Trophoblast cell (in vitro differentiated cells and primary cell): ENCODE results near the gene ICAM5.
A peak's percentile ranks its signal among the peaks of the same experiment; 100 is the strongest.
"Not testable (repeated sequence)": the region's sequence is repeated elsewhere in the genome, so short reads cannot be mapped to it uniquely, and the experiment has no call there.

Source experiments
- DNase-seq, 2 donors: peaks; one replicate each; pipeline ENCODE4 v3.0.0-alpha.2; 2016
- H2AFZ ChIP-seq: 2 replicates; pipeline ENCODE4 v1.6.1; 2013; ENCODE audit warnings: low read length, moderate library complexity, mild to moderate bottlenecking; ENCODE audit not compliant: insufficient read depth, poor library complexity
- H2AK5ac ChIP-seq: 2 replicates; pipeline ENCODE4 v1.6.1; 2013; ENCODE audit warnings: mild to moderate bottlenecking, low read length
- H2BK120ac ChIP-seq: 2 replicates; pipeline ENCODE4 v1.6.1; 2013; ENCODE audit warnings: low read length, mild to moderate bottlenecking, moderate library complexity; ENCODE audit not compliant: insufficient read depth, poor library complexity
- H2BK12ac ChIP-seq: 2 replicates; pipeline ENCODE4 v1.6.1; 2013; ENCODE audit warnings: mild to moderate bottlenecking, low read length, moderate library complexity
- H2BK5ac ChIP-seq: 2 replicates; pipeline ENCODE4 v1.6.1; 2013; ENCODE audit warnings: low read length, low read depth, moderate library complexity, mild to moderate bottlenecking; ENCODE audit not compliant: poor library complexity
- H3K14ac ChIP-seq: 2 replicates; pipeline ENCODE4 v1.6.1; 2013; ENCODE audit warnings: mild to moderate bottlenecking, low read length
- H3K18ac ChIP-seq: 2 replicates; pipeline ENCODE4 v1.6.1; 2013; ENCODE audit warnings: mild to moderate bottlenecking, low read length
- H3K23ac ChIP-seq: 2 replicates; pipeline ENCODE4 v1.6.1; 2013; ENCODE audit warnings: low read length
- H3K27ac ChIP-seq: 2 replicates; pipeline ENCODE4 v1.5.1; 2013; ENCODE audit warnings: low read depth, mild to moderate bottlenecking, inconsistent platforms, low read length, moderate library complexity
- H3K27me3 ChIP-seq: 2 replicates; pipeline ENCODE4 v1.6.1; 2013; ENCODE audit warnings: inconsistent platforms, mild to moderate bottlenecking, low read length, moderate library complexity; ENCODE audit not compliant: insufficient read depth
- H3K36me3 ChIP-seq, 2 experiments: 1 replicate in 1 of 2; 2 replicates in 1 of 2; pipeline ENCODE4 v1.6.1; 2013; ENCODE audit warnings: low read length in 2 of 2, mild to moderate bottlenecking in 2 of 2, moderate library complexity in 1 of 2; ENCODE audit not compliant: insufficient read depth in 2 of 2, control insufficient read depth in 1 of 2
- H3K4ac ChIP-seq: 2 replicates; pipeline ENCODE4 v1.6.1; 2013; ENCODE audit warnings: low read depth, mild to moderate bottlenecking, low read length, moderate library complexity
- H3K4me1 ChIP-seq, 2 experiments: 1 replicate in 1 of 2; 2 replicates in 1 of 2; pipeline ENCODE4 v1.6.1; 2013; ENCODE audit warnings: low read length in 2 of 2, mild to moderate bottlenecking in 2 of 2, moderate library complexity in 1 of 2; ENCODE audit not compliant: insufficient read depth in 2 of 2, control insufficient read depth in 1 of 2
- H3K4me2 ChIP-seq: 2 replicates; pipeline ENCODE4 v1.6.1; 2013; ENCODE audit warnings: inconsistent platforms, mild to moderate bottlenecking, low read length, moderate library complexity
- H3K4me3 ChIP-seq: 2 replicates; pipeline ENCODE4 v1.5.1; 2013; ENCODE audit warnings: mild to moderate bottlenecking, low read depth, low read length, inconsistent platforms
- H3K79me1 ChIP-seq: one replicate; pipeline ENCODE4 v1.6.1; 2013; ENCODE audit warnings: low read length
- H3K79me2 ChIP-seq: 2 replicates; pipeline ENCODE4 v1.6.1; 2013; ENCODE audit warnings: low read length, mild to moderate bottlenecking; ENCODE audit not compliant: control insufficient read depth, insufficient read depth, poor library complexity
- H3K9ac ChIP-seq: 2 replicates; pipeline ENCODE4 v1.6.1; 2013; ENCODE audit warnings: mild to moderate bottlenecking, low read length
- H3K9me3 ChIP-seq: 2 replicates; pipeline ENCODE4 v1.6.1; 2013; ENCODE audit warnings: low read depth, mild to moderate bottlenecking, control low read depth, inconsistent platforms, low read length; ENCODE audit not compliant: insufficient read depth
- H4K12ac ChIP-seq: 2 replicates; pipeline ENCODE4 v1.6.1; 2013; ENCODE audit warnings: low read depth, mild to moderate bottlenecking, low read length, moderate library complexity
- H4K8ac ChIP-seq: 2 replicates; pipeline ENCODE4 v1.6.1; 2013; ENCODE audit warnings: low read depth, mild to moderate bottlenecking, low read length, moderate library complexity
- H4K91ac ChIP-seq: one replicate; pipeline ENCODE4 v1.6.1; 2013; ENCODE audit warnings: low read depth, mild to moderate bottlenecking, low read length, moderate library complexity
- WGBS: extraction: QIAGEN DNeasy Blood & Tissue Kit; methylation state at CpG from one replicate; pipeline ENCODE4 v1.1.7; 2013; ENCODE audit warnings: missing lambda C conversion rate; ENCODE audit not compliant: insufficient read length, insufficient coverage; ENCODE audit errors: extremely low coverage; 5-methylcytosine and 5-hydroxymethylcytosine counted together

The ICAM5 gene

GRCh38 chr19:10335352-10335985 is 45.7 kb downstream of the ICAM5 start:
- H2BK12ac ChIP-seq, result no peak overlapping the region
- peaks cover 18 to 20% of the 10 kb centered on the region in 2 experiments for H3K4me1 ChIP-seq
- peaks cover 11% of the 10 kb centered on the region for H3K79me2 ChIP-seq
- no peak overlapping the region for H3K18ac ChIP-seq
- H2BK120ac ChIP-seq, result no peak overlapping the region
- H4K8ac ChIP-seq, result peak overlapping the region; percentile 34
- DNase-seq, result no peak
- no CpG with 5 or more reads among the region's 26 CpGs for WGBS
- H3K36me3 ChIP-seq, result peaks cover 1 to 4% of the 10 kb centered on the region in 2 experiments
- H2AFZ ChIP-seq, result peak overlapping the region; percentile 41
- H3K4me2 ChIP-seq, result peak overlapping the region; percentile 94
- no peak overlapping the region for H3K23ac ChIP-seq
- H3K14ac ChIP-seq, result no peak overlapping the region
- no peak overlapping the region for H2AK5ac ChIP-seq
- no peak overlapping the region for H3K4me3 ChIP-seq
- H3K4ac ChIP-seq, result no peak overlapping the region
- H3K27me3 ChIP-seq, result no peaks in the 10 kb centered on the region
- no peak overlapping the region for H2BK5ac ChIP-seq
- no peak overlapping the region for H4K91ac ChIP-seq
- peaks cover 6% of the 10 kb centered on the region for H3K79me1 ChIP-seq
- no peak overlapping the region for H3K27ac ChIP-seq
- H4K12ac ChIP-seq, result no peak overlapping the region
- H3K9me3 ChIP-seq, result no peaks in the 10 kb centered on the region
- H3K9ac ChIP-seq, result no peak overlapping the region

GRCh38 chr19:10336725-10337124 is 47.0 kb downstream of the ICAM5 start:
- not testable (repeated sequence) for H2BK5ac ChIP-seq, H3K4ac ChIP-seq, DNase-seq, H2AK5ac ChIP-seq, H3K79me1 ChIP-seq, H3K27me3 ChIP-seq, H3K14ac ChIP-seq, H3K4me2 ChIP-seq, H3K36me3 ChIP-seq, H4K91ac ChIP-seq, H3K9me3 ChIP-seq, H2AFZ ChIP-seq, H2BK120ac ChIP-seq, H4K12ac ChIP-seq, H3K27ac ChIP-seq, H3K9ac ChIP-seq, H3K23ac ChIP-seq, H3K18ac ChIP-seq, H3K4me3 ChIP-seq, H4K8ac ChIP-seq, H2BK12ac ChIP-seq
- WGBS, result no CpG with 5 or more reads among the region's 9 CpGs
- Histone ChIP-seq H3K79me2 (peaks cover 11% of the 10 kb centered on the region), H3K4me1 (peaks cover 18 to 20% of the 10 kb centered on the region in 2 experiments)

- H3K18ac ChIP-seq, result no peak overlapping the region
- H3K14ac ChIP-seq, result no peak overlapping the region
Measured at GRCh38 chr19:10338940-10339339, 49.2 kb downstream of the ICAM5 start.

GRCh38 chr19:10339380-10339960 is 49.7 kb downstream of the ICAM5 start, which contains the start of gene ICAM3:
Gene ICAM3 (minus strand): TSS chr19:10339624. CDS start chr19:10339614, 10 bp downstream.
- Histone ChIP-seq H2BK5ac (no peak within 1 kb of the TSS), H3K9ac (no peak within 1 kb of the TSS), H3K27me3 (no peaks in the 10 kb centered on the region), H3K9me3 (no peaks in the 10 kb centered on the region), H3K79me1 (peaks cover 2% of the 10 kb centered on the region), H4K8ac (peak within 1 kb of the TSS; percentile 23), H3K18ac (no peak within 1 kb of the TSS), H4K12ac (peak within 1 kb of the TSS; percentile 8), H2AK5ac (no peak within 1 kb of the TSS), H4K91ac (no peak within 1 kb of the TSS), H3K14ac (no peak within 1 kb of the TSS), H3K4ac (no peak within 1 kb of the TSS), H3K79me2 (no peaks in the 10 kb centered on the region), H3K4me2 (no peak within 1 kb of the TSS), H2BK120ac (no peak within 1 kb of the TSS), H3K4me3 (no peak within 1 kb of the TSS), H3K23ac (no peak within 1 kb of the TSS), H3K4me1 (peaks cover 5 to 6% of the 10 kb centered on the region in 2 experiments), H3K36me3 (no peaks in the 10 kb centered on the region), H2BK12ac (no peak within 1 kb of the TSS), H2AFZ (no peak within 1 kb of the TSS), H3K27ac (no peak within 1 kb of the TSS)
- DNase-seq, result no peak
- no CpG with 5 or more reads among the region's 14 CpGs for WGBS

More at GRCh38 chr19:10338940-10339339, 49.2 kb downstream of the ICAM5 start:
- Histone ChIP-seq H3K4ac (no peak overlapping the region), H2AK5ac (no peak overlapping the region), H2BK5ac (no peak overlapping the region), H3K79me1 (peaks cover 2% of the 10 kb centered on the region), H3K79me2 (no peaks in the 10 kb centered on the region), H3K4me3 (no peak overlapping the region), H3K9ac (no peak overlapping the region), H3K27me3 (no peaks in the 10 kb centered on the region), H3K27ac (no peak overlapping the region), H3K4me2 (no peak overlapping the region), H3K36me3 (no peaks in the 10 kb centered on the region), H2AFZ (no peak overlapping the region), H2BK120ac (no peak overlapping the region), H3K4me1 (peaks cover 10 to 11% of the 10 kb centered on the region in 2 experiments), H3K9me3 (no peaks in the 10 kb centered on the region), H4K12ac (no peak overlapping the region), H3K23ac (no peak overlapping the region), H4K8ac (no peak overlapping the region), H2BK12ac (no peak overlapping the region), H4K91ac (no peak overlapping the region)
- WGBS, result no CpG with 5 or more reads among the region's 6 CpGs
- DNase-seq, result no peak
